ENCODE data around the gene ROBO1. TPM values are rescaled to one million over a fixed set of nuclear protein-coding genes. Genes with fewer than 3 reads are reported as not detected.

Gene ROBO1
- total and polyA plus RNA-seq, 2 of the 8 experiments (the other 6 are each of a cell fraction or from before 2014, with no cell fraction given): 51.4 to 91.0 TPM

DNA sequence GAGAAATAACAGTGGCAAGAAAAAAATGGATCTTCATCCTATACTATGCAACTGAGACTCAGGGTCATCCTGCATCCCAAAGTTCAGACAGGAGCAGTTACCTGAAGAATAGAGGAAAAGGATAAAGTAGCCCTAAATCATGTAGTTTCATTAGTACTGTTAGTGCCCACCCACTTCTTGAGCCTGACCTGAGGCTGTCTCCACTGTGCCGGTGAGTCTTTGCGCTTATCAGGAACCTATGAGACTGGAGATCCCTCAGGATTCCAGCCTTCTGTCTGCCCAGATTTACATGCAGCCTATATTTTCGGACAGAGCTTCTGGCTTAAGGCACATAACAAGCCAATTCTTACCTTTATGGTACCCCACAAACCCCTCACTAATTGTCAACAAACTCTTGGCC, 791.6 kb downstream of the ROBO1 start (continued):
- TF ChIP-seq, protein P1, sequence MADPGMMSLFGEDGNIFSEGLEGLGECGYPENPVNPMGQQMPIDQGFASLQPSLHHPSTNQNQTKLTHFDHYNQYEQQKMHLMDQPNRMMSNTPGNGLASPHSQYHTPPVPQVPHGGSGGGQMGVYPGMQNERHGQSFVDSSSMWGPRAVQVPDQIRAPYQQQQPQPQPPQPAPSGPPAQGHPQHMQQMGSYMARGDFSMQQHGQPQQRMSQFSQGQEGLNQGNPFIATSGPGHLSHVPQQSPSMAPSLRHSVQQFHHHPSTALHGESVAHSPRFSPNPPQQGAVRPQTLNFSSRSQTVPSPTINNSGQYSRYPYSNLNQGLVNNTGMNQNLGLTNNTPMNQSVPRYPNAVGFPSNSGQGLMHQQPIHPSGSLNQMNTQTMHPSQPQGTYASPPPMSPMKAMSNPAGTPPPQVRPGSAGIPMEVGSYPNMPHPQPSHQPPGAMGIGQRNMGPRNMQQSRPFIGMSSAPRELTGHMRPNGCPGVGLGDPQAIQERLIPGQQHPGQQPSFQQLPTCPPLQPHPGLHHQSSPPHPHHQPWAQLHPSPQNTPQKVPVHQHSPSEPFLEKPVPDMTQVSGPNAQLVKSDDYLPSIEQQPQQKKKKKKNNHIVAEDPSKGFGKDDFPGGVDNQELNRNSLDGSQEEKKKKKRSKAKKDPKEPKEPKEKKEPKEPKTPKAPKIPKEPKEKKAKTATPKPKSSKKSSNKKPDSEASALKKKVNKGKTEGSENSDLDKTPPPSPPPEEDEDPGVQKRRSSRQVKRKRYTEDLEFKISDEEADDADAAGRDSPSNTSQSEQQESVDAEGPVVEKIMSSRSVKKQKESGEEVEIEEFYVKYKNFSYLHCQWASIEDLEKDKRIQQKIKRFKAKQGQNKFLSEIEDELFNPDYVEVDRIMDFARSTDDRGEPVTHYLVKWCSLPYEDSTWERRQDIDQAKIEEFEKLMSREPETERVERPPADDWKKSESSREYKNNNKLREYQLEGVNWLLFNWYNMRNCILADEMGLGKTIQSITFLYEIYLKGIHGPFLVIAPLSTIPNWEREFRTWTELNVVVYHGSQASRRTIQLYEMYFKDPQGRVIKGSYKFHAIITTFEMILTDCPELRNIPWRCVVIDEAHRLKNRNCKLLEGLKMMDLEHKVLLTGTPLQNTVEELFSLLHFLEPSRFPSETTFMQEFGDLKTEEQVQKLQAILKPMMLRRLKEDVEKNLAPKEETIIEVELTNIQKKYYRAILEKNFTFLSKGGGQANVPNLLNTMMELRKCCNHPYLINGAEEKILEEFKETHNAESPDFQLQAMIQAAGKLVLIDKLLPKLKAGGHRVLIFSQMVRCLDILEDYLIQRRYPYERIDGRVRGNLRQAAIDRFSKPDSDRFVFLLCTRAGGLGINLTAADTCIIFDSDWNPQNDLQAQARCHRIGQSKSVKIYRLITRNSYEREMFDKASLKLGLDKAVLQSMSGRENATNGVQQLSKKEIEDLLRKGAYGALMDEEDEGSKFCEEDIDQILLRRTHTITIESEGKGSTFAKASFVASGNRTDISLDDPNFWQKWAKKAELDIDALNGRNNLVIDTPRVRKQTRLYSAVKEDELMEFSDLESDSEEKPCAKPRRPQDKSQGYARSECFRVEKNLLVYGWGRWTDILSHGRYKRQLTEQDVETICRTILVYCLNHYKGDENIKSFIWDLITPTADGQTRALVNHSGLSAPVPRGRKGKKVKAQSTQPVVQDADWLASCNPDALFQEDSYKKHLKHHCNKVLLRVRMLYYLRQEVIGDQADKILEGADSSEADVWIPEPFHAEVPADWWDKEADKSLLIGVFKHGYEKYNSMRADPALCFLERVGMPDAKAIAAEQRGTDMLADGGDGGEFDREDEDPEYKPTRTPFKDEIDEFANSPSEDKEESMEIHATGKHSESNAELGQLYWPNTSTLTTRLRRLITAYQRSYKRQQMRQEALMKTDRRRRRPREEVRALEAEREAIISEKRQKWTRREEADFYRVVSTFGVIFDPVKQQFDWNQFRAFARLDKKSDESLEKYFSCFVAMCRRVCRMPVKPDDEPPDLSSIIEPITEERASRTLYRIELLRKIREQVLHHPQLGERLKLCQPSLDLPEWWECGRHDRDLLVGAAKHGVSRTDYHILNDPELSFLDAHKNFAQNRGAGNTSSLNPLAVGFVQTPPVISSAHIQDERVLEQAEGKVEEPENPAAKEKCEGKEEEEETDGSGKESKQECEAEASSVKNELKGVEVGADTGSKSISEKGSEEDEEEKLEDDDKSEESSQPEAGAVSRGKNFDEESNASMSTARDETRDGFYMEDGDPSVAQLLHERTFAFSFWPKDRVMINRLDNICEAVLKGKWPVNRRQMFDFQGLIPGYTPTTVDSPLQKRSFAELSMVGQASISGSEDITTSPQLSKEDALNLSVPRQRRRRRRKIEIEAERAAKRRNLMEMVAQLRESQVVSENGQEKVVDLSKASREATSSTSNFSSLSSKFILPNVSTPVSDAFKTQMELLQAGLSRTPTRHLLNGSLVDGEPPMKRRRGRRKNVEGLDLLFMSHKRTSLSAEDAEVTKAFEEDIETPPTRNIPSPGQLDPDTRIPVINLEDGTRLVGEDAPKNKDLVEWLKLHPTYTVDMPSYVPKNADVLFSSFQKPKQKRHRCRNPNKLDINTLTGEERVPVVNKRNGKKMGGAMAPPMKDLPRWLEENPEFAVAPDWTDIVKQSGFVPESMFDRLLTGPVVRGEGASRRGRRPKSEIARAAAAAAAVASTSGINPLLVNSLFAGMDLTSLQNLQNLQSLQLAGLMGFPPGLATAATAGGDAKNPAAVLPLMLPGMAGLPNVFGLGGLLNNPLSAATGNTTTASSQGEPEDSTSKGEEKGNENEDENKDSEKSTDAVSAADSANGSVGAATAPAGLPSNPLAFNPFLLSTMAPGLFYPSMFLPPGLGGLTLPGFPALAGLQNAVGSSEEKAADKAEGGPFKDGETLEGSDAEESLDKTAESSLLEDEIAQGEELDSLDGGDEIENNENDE (IDR thresholded peaks at IDR 0.05; ENCODE audit: insufficient replicate concordance, low read length): no peak
- TF ChIP-seq KDM5A (IDR thresholded peaks at IDR 0.05; ENCODE audit: low read length): no peak
- TF ChIP-seq SRF (IDR thresholded peaks at IDR 0.05; ENCODE audit: low read depth, low read length): no peak
- no peak for TF ChIP-seq EZH2 (IDR thresholded peaks at IDR 0.05; ENCODE audit: low read depth, low read length, severe bottlenecking)
- TF ChIP-seq, protein P2, sequence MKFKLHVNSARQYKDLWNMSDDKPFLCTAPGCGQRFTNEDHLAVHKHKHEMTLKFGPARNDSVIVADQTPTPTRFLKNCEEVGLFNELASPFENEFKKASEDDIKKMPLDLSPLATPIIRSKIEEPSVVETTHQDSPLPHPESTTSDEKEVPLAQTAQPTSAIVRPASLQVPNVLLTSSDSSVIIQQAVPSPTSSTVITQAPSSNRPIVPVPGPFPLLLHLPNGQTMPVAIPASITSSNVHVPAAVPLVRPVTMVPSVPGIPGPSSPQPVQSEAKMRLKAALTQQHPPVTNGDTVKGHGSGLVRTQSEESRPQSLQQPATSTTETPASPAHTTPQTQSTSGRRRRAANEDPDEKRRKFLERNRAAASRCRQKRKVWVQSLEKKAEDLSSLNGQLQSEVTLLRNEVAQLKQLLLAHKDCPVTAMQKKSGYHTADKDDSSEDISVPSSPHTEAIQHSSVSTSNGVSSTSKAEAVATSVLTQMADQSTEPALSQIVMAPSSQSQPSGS (IDR thresholded peaks at IDR 0.05; ENCODE audit: low read length): no peak
- TF ChIP-seq, protein P3, sequence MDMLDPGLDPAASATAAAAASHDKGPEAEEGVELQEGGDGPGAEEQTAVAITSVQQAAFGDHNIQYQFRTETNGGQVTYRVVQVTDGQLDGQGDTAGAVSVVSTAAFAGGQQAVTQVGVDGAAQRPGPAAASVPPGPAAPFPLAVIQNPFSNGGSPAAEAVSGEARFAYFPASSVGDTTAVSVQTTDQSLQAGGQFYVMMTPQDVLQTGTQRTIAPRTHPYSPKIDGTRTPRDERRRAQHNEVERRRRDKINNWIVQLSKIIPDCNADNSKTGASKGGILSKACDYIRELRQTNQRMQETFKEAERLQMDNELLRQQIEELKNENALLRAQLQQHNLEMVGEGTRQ (IDR thresholded peaks at IDR 0.05; ENCODE audit: low read length): no peak
